HG03432 (cell line): Measurements from ENCODE around the gene MED12L.

Source experiments
- ATAC-seq: cut with Tn5 transposase; IDR thresholded peaks from one replicate; pipeline ENCODE4 v1.9.1; 2021; ENCODE audit warnings: mild to moderate bottlenecking, moderate library complexity; ENCODE audit not compliant: unreplicated experiment

MED12L gene

GRCh38 chr3:151283907-151284461 lies 198.5 kb downstream of the MED12L start:
- ATAC-seq = no peak

- ATAC-seq = no peak
These were observed 200.5 kb downstream of the MED12L start for GRCh38 chr3:151285940-151286339.

DNA sequence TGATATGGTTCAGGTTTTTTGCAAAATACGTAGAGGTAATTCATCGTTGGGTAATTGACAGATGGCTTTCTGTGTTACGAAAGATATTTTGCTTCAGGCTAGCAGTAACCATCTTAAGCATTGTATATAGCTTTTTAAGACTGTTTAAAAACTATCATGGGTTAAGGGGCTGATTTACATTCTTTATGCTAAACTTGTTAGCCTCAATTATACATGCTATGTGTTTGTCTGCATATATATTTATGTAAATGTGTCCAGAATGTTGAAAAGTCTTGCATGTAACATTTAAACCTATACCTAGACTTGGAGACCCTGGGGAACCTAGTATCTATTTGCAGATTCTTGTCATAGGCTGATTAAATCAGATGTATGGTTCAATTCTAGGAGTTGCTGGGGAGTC lies 204.0 kb downstream of the MED12L start:
- no peak for ATAC-seq

DNA sequence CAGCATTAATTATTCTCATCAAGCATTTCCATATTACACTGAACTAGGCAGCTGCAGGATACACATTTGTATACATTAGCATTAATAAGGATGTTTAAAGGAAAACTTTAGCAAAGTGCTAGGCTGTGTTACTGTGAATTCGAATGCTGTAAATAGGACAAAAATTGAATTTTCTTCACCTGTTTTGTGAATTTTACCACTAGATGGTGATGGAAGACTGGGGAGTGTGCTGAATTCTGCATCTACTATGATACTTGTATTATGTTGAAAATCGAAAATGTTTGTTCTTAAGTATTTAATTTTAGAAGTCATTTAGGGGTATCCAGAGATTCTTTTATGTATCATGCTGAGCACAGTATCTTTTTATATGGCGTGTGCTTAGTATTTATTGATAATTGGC lies 205.2 kb downstream of the MED12L start:
- ATAC-seq = no peak

GRCh38 chr3:151293127-151293526 lies 207.7 kb downstream of the MED12L start:
- no peak for ATAC-seq

GRCh38 chr3:151296226-151296625 lies 210.8 kb downstream of the MED12L start:
- no peak for ATAC-seq

GRCh38 chr3:151297429-151297828 lies 212.0 kb downstream of the MED12L start:
- ATAC-seq = no peak

GRCh38 chr3:151299006-151299405 lies 213.5 kb downstream of the MED12L start:
- no peak for ATAC-seq

- ATAC-seq = no peak
These were observed 215.1 kb downstream of the MED12L start for GRCh38 chr3:151300539-151300938.

GRCh38 chr3:151301787-151302186 lies 216.3 kb downstream of the MED12L start:
- no peak for ATAC-seq

GRCh38 chr3:151303751-151304150 lies 218.3 kb downstream of the MED12L start:
- ATAC-seq = no peak

- no peak for ATAC-seq
These were observed 219.8 kb downstream of the MED12L start for GRCh38 chr3:151305060-151305774.

DNA sequence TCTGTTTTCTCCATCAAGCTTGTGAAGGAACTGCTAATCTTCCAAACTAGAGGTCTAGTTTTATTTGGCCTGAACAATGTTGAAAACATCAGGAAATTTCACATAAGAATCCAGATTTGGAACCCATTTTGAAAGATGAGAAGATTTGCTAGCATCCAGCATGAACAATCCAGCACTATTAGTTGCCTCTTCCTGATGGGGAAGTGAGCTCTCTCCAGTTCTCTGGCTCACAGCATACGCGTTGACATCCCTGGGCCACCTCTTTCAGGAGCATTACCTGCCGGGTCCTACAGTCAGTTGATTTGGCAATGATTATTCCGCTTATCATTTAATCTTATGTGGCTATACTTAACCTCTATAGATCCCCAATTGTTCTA lies 220.3 kb downstream of the MED12L start:
- ATAC-seq = no peak

GRCh38 chr3:151306168-151306810 lies 220.8 kb downstream of the MED12L start:
- no peak for ATAC-seq

GRCh38 chr3:151307131-151307530 lies 221.7 kb downstream of the MED12L start:
- no peak for ATAC-seq

GRCh38 chr3:151307583-151308488 lies 222.4 kb downstream of the MED12L start:
- no peak for ATAC-seq

DNA sequence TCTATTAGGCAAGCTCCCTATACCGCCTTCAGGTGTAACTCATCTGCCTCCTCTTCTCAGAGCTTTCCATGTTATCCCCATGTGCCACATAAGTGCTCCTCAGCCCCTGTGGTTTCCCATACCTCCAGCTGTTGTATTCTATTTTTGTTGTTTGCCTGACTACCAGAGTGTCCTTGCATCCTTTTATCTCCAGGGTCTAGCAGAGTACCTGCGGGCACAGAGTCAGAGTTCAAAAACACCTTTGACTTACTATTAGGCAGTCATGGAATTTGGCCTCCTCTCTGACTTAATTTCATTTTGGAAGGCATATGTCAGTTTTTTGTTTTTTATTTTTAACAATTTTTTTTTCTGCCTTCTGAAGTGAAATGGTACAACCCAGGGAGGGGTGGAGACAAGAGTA lies 224.1 kb downstream of the MED12L start:
- no peak for ATAC-seq

GRCh38 chr3:151312972-151313371 lies 227.5 kb downstream of the MED12L start:
- ATAC-seq = no peak

GRCh38 chr3:151314137-151314536 lies 228.7 kb downstream of the MED12L start:
- no peak for ATAC-seq

GRCh38 chr3:151314593-151314992 lies 229.1 kb downstream of the MED12L start:
- ATAC-seq = no peak

DNA sequence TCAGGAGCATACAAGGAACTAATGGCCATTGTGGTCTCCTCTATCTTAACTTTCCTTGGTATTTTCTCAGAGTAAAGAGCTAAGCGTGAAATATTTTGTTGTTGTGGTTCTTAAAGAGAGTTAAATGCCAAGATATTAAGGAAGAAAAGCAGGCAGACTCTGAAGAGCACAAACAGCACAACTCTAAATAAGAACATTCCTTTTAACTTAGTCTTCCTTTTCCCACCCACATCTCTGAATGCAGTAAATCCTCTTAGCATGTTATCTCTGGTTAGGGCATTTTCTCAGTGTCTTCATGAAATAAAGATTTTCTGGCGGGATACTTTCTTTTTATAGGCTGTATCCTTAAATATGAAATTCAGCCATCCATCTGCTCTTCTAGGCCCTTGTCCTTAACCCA lies 229.7 kb downstream of the MED12L start:
- ATAC-seq = no peak
